ENCODE data around the gene CACNA2D3.

DNA sequence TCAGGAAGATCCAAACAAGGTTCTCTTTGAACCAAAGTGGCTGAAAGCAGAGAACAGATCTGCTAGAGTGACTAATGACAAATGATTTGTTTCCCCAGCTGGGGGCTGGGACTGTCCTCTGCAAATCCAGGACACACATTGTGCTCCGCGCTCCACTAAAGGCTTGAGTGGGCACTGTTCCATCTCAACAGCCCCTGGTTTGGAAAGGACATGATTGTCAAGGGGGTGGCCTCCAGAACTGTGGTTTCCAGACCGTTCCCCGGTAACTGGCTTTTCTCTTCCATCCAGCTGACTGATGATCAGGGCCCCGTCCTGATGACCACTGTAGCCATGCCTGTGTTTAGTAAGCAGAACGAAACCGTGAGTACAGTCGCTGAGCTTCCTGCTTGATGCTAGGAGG lies 714.5 kb downstream of the CACNA2D3 start:
- TF ChIP-seq, protein P1, sequence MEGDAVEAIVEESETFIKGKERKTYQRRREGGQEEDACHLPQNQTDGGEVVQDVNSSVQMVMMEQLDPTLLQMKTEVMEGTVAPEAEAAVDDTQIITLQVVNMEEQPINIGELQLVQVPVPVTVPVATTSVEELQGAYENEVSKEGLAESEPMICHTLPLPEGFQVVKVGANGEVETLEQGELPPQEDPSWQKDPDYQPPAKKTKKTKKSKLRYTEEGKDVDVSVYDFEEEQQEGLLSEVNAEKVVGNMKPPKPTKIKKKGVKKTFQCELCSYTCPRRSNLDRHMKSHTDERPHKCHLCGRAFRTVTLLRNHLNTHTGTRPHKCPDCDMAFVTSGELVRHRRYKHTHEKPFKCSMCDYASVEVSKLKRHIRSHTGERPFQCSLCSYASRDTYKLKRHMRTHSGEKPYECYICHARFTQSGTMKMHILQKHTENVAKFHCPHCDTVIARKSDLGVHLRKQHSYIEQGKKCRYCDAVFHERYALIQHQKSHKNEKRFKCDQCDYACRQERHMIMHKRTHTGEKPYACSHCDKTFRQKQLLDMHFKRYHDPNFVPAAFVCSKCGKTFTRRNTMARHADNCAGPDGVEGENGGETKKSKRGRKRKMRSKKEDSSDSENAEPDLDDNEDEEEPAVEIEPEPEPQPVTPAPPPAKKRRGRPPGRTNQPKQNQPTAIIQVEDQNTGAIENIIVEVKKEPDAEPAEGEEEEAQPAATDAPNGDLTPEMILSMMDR (IDR thresholded peaks at IDR 0.05): no peak
- TF ChIP-seq EP300 (IDR thresholded peaks at IDR 0.05; ENCODE audit: low read depth): no peak

Data from transverse colon (tissue), 3 donors.